Stomach (tissue), 9 donors: ENCODE measurements around the gene ITPR1. TPM values are rescaled to one million over a fixed set of nuclear protein-coding genes. Genes with fewer than 3 reads are reported as not detected.

Experiments
- DNase-seq, 2 donors: peaks; one replicate each; pipeline versions ENCODE4 v3.0.0 to v3.0.0-alpha.2; 2013 to 2019
- H3K27ac ChIP-seq, 5 donors: fragments of 200-600 bp in 4 of 5; sonication (generic) in 4 of 5; one replicate each; pipeline ENCODE4 v1.5.1; 2013 to 2019; ENCODE audit warnings: mild to moderate bottlenecking in 1 of 5, moderate library complexity in 1 of 5
- H3K27me3 ChIP-seq, 3 donors: fragments of 200-600 bp; sonication (generic); one replicate each; pipeline ENCODE4 v1.5.1; 2017 to 2019; ENCODE audit warnings: mixed run types in 1 of 3
- H3K36me3 ChIP-seq, 4 donors: fragments of 200-600 bp; sonication (generic); 1 replicate in 3 of 4; 2 replicates in 1 of 4; pipeline ENCODE4 v1.5.1; 2016 to 2019
- H3K4me1 ChIP-seq, 4 donors: fragments of 200-600 bp; sonication (generic); one replicate each; pipeline ENCODE4 v1.5.1; 2016 to 2019
- H3K4me3 ChIP-seq, 4 donors: fragments of 200-600 bp; sonication (generic) in 3 of 4; one replicate each; pipeline ENCODE4 v1.5.1; 2016 to 2019; ENCODE audit warnings: mild to moderate bottlenecking in 1 of 4
- H3K9me3 ChIP-seq, 4 donors: fragments of 200-600 bp; sonication (generic); one replicate each; pipeline ENCODE4 v1.5.1; 2016 to 2019
- CTCF ChIP-seq, 7 experiments: fragments of 450-650 bp in 4 of 7; fragments of 200-600 bp in 3 of 7; sonication (generic) in 3 of 7; IDR thresholded peaks; one replicate each; pipeline ENCODE4 v1.5.1; 2016 to 2019; ENCODE audit warnings: antibody characterized with exemption in 7 of 7, control low read depth in 2 of 7, mild to moderate bottlenecking in 1 of 7
- EP300 ChIP-seq: sonication (generic); formaldehyde crosslinking; IDR thresholded peaks from one replicate; pipeline ENCODE4 v1.6.1; 2017; ENCODE audit warnings: antibody characterized with exemption
- POLR2A ChIP-seq, 4 donors: fragments of 450-650 bp; IDR thresholded peaks; one replicate each; pipeline ENCODE4 v1.6.1; 2016; ENCODE audit warnings: antibody characterized with exemption in 4 of 4, control low read depth in 2 of 4, mild to moderate bottlenecking in 1 of 4, moderate library complexity in 1 of 4
- POLR2AphosphoS5 ChIP-seq, 3 donors: sonication (generic); formaldehyde crosslinking; IDR thresholded peaks; one replicate each; pipeline ENCODE4 v1.6.1; 2016; ENCODE audit warnings: antibody characterized with exemption in 3 of 3
- WGBS, 5 donors: extraction: QIAGEN DNeasy Blood & Tissue Kit in 3 of 5; methylation state at CpG; one replicate each; pipeline versions ENCODE4 v1.1.5 to v1.1.7; 2013 to 2018; 5-methylcytosine and 5-hydroxymethylcytosine counted together
- intact Hi-C: fragments of 100-400 bp; cut with DNase I; formaldehyde crosslinking; loops from one replicate; pipeline ENCODE4 v1.15.1; 2023; ENCODE audit warnings: low total_unique reads
- polyA plus RNA-seq, 3 donors: library from polyadenylated mRNA; stranded (reverse); fragments of 200-250 nt; gene quantifications; one replicate each; pipeline ENCODE4 v1.2.3, GENCODE V29; 2013
- total RNA-seq, 5 donors: library from RNA; depleted of rRNA; stranded (reverse); fragments of >200 nt; gene quantifications; one replicate each; pipeline versions ENCODE4 v1.1.0 to v1.2.3, GENCODE V29; 2014 to 2016
- donor health status: healthy with polysubstance abuse.
- donor health status: Bipolar disorder and iron deficiency.
- donor health status: healthy.

The ITPR1 gene
- total and polyA plus RNA-seq, 8 donors: 6.6 to 192 (median 32.9) TPM

GRCh38 chr3:4582624-4583023 lies 89.5 kb downstream of the ITPR1 start:
- H3K27ac ChIP-seq: peak overlapping the region in 4 of 5 donors; percentile 59 to 82 (median 76)

GRCh38 chr3:4583416-4583815 lies 90.3 kb downstream of the ITPR1 start:
- WGBS, 5 donors: 47 to 73% (median 65%) methylated on average over 6 of the region's 6 CpGs
- H3K4me3 ChIP-seq: no peak overlapping the region
- H3K27me3 ChIP-seq: no peaks in the 10 kb centered on the region
- no peaks in the 10 kb centered on the region for H3K9me3 ChIP-seq
- no peaks in the 10 kb centered on the region for H3K36me3 ChIP-seq
- peak overlapping the region; percentile 22 to 82 (median 75) for H3K27ac ChIP-seq
- TF ChIP-seq POLR2AphosphoS5 (IDR thresholded peaks at IDR 0.05) (peak in 2 of 3 donors; percentile 19 to 29), EP300 (no peak)
- peaks cover 0 to 69% (median 36%) of the 10 kb centered on the region in 4 donors for H3K4me1 ChIP-seq
- peak in 1 of 2 donors; percentile 72 for DNase-seq
- intact Hi-C loops: no loop called here

More at GRCh38 chr3:4582624-4583023, 89.5 kb downstream of the ITPR1 start:
- Histone ChIP-seq H3K4me1 (peaks cover 0 to 61% (median 32%) of the 10 kb centered on the region in 4 donors), H3K27me3 (no peaks in the 10 kb centered on the region), H3K36me3 (no peaks in the 10 kb centered on the region), H3K9me3 (no peaks in the 10 kb centered on the region), H3K4me3 (no peak overlapping the region)
- WGBS, 5 donors: 32 to 62% (median 57%) methylated on average over 3 of the region's 3 CpGs
- TF ChIP-seq CTCF (IDR thresholded peaks at IDR 0.05): no peak
- no peak for TF ChIP-seq EP300
- TF ChIP-seq POLR2AphosphoS5 (IDR thresholded peaks at IDR 0.05): no peak
- no peak for TF ChIP-seq POLR2A (IDR thresholded peaks at IDR 0.05)
- peak in 1 of 2 donors; percentile 41 for DNase-seq
- intact Hi-C loops: no loop called here

GRCh38 chr3:4584456-4585249 lies 91.5 kb downstream of the ITPR1 start:
- Histone ChIP-seq H3K4me3 (peak overlapping the region; percentile 17 to 27 (median 25)), H3K27me3 (no peaks in the 10 kb centered on the region), H3K9me3 (no peaks in the 10 kb centered on the region), H3K36me3 (no peaks in the 10 kb centered on the region), H3K4me1 (peaks cover 0 to 79% (median 41%) of the 10 kb centered on the region in 4 donors), H3K27ac (peak overlapping the region; percentile 54 to 82 (median 75))
- intact Hi-C loops: no loop called here
- peak in 1 of 2 donors; percentile 70 for DNase-seq
- TF ChIP-seq CTCF (IDR thresholded peaks at IDR 0.05) (peak in 1 of 7 experiments; percentile 20), POLR2AphosphoS5 (IDR thresholded peaks at IDR 0.05) (no peak), POLR2A (IDR thresholded peaks at IDR 0.05) (no peak), EP300 (no peak)
- 22 to 44% (median 39%) methylated on average over 12 of the region's 12 CpGs for WGBS, 5 donors

- TF ChIP-seq POLR2A (IDR thresholded peaks at IDR 0.05) (no peak), CTCF (IDR thresholded peaks at IDR 0.05) (no peak), POLR2AphosphoS5 (IDR thresholded peaks at IDR 0.05) (no peak), EP300 (no peak)
- Histone ChIP-seq H3K4me1 (peaks cover 0 to 77% (median 41%) of the 10 kb centered on the region in 4 donors), H3K27ac (no peak overlapping the region), H3K9me3 (no peaks in the 10 kb centered on the region), H3K27me3 (no peaks in the 10 kb centered on the region), H3K4me3 (no peak overlapping the region), H3K36me3 (no peaks in the 10 kb centered on the region)
- DNase-seq: no peak
- 69 to 91% (median 75%) methylated on average over 4 of the region's 4 CpGs for WGBS, 5 donors
- intact Hi-C loops: no loop called here
These were observed 93.2 kb downstream of the ITPR1 start for GRCh38 chr3:4586381-4586780.
